A549 (cell line): Measurements from ENCODE around the gene PSEN2. TPM values are rescaled to one million over a fixed set of nuclear protein-coding genes. Genes with fewer than 3 reads are reported as not detected.

Experiments
- ATAC-seq, 2 experiments: fragments of 200-7000 bp in 1 of 2; fragments of >200 bp in 1 of 2; cut with Nextera tagmentation in 1 of 2; cut with Tn5 transposase in 1 of 2; 3 replicates each; pipeline versions ENCODE4 v1.8.0 to v1.9.1; 2018 to 2020; ENCODE audit warnings: mild to moderate bottlenecking in 1 of 2, moderate library complexity in 1 of 2
- CTCF ChIA-PET: fragments of 300-600 bp; sonication (Branson Sonifier 250); formaldehyde crosslinking; extraction: SDS; loops from one replicate; lab custom pipeline; 2021; ENCODE audit warnings: antibody characterized with exemption, inconsistent platforms; lab: Yijun Ruan, JAX
- POLR2A ChIA-PET: fragments of 350-600 bp; formaldehyde crosslinking; extraction: SDS; loops from one replicate; lab custom pipeline; 2021; ENCODE audit warnings: antibody characterized with exemption, inconsistent platforms; lab: Yijun Ruan, JAX
- DNase-seq, 2 experiments: peaks; one replicate each; pipeline versions ENCODE4 v3.0.0 to v3.0.0-alpha.2; 2011 to 2016; ENCODE audit warnings: low read depth in 1 of 2, low spot score in 1 of 2
- FAIRE-seq: peaks from 2 replicates; lab custom pipeline; 2011; peaks lifted over from hg19 to GRCh38; lab: Jason Lieb, UNC
- H3K27ac ChIP-seq, 2 experiments: fragments of >200 bp; sonication (Bioruptor Twin); formaldehyde crosslinking; 3 replicates each; pipeline ENCODE4 v1.5.1; 2016 to 2017
- H3K4me1 ChIP-seq: fragments of >200 bp; sonication (Bioruptor Twin); formaldehyde crosslinking; 3 replicates; pipeline ENCODE4 v1.6.1; 2016
- H3K4me2 ChIP-seq: fragments of >200 bp; sonication (Bioruptor Twin); formaldehyde crosslinking; 3 replicates; pipeline ENCODE4 v1.6.1; 2016
- H3K4me3 ChIP-seq: fragments of >200 bp; sonication (Bioruptor Twin); formaldehyde crosslinking; 3 replicates; pipeline ENCODE4 v1.5.1; 2016
- H3K9me3 ChIP-seq: fragments of >200 bp; sonication (Bioruptor Twin); formaldehyde crosslinking; 3 replicates; pipeline ENCODE4 v1.6.1; 2016
- BCL3 ChIP-seq: fragments of >200 bp; sonication (Bioruptor Twin); formaldehyde crosslinking; IDR thresholded peaks from 3 replicates; pipeline ENCODE4 v1.6.1; 2016
- BHLHE40 ChIP-seq: IDR thresholded peaks from 2 replicates; pipeline ENCODE4 v1.6.1; 2012; ENCODE audit warnings: low read depth, low read length, inconsistent platforms
- E2F6 ChIP-seq: IDR thresholded peaks from 2 replicates; pipeline ENCODE4 v1.6.1; 2012; ENCODE audit warnings: low read depth, borderline replicate concordance
- EHF ChIP-seq: fragments of 250-450 bp; sonication (Bioruptor Pico); IDR thresholded peaks from 2 replicates; pipeline ENCODE4 v1.5.0; 2020; ENCODE audit warnings: mild to moderate bottlenecking
- ELK1 ChIP-seq: fragments of 150-350 bp; IDR thresholded peaks from 2 replicates; pipeline ENCODE4 v1.6.1; 2014; ENCODE audit warnings: low read depth, mild to moderate bottlenecking, low read length
- HES2 ChIP-seq: fragments of >200 bp; sonication (Bioruptor Twin); formaldehyde crosslinking; IDR thresholded peaks from 2 replicates; pipeline ENCODE4 v1.6.1; 2016
- HOXB13 ChIP-seq: fragments of 250-450 bp; sonication (Bioruptor Pico); IDR thresholded peaks from 2 replicates; pipeline ENCODE4 v1.5.0; 2020; ENCODE audit warnings: low read depth, mild to moderate bottlenecking, moderate library complexity
- HOXB5 ChIP-seq: fragments of 250-450 bp; sonication (Bioruptor Pico); IDR thresholded peaks from 2 replicates; pipeline ENCODE4 v1.5.0; 2020; ENCODE audit warnings: mild to moderate bottlenecking, moderate library complexity
- JUNB ChIP-seq: fragments of >200 bp; sonication (Bioruptor Twin); formaldehyde crosslinking; IDR thresholded peaks from 2 replicates; pipeline ENCODE4 v1.6.1; 2016
- KDM5A ChIP-seq: fragments of 200-600 bp; sonication (generic); IDR thresholded peaks from 2 replicates; pipeline ENCODE4 v1.6.1; 2016; ENCODE audit warnings: antibody characterized with exemption, mild to moderate bottlenecking
- MAX ChIP-seq: IDR thresholded peaks from 2 replicates; pipeline ENCODE4 v1.6.1; 2012
- NR3C1 ChIP-seq: fragments of >200 bp; sonication (Bioruptor Twin); formaldehyde crosslinking; IDR thresholded peaks from 3 replicates; pipeline ENCODE4 v1.6.1; 2017
- POLR2A ChIP-seq: IDR thresholded peaks from 2 replicates; pipeline ENCODE4 v1.6.1; 2012; ENCODE audit warnings: mild to moderate bottlenecking, low read length
- RAD21 ChIP-seq, 2 experiments: fragments of >200 bp in 1 of 2; sonication (Bioruptor Twin) in 1 of 2; formaldehyde crosslinking in 1 of 2; IDR thresholded peaks in 1 of 2; conservative IDR thresholded peaks in 1 of 2; 2 replicates in 1 of 2; 3 replicates in 1 of 2; pipeline ENCODE4 v1.6.1; 2012 to 2018; ENCODE audit warnings: inconsistent platforms in 1 of 2
- RARB ChIP-seq: fragments of 250-450 bp; sonication (Bioruptor Pico); IDR thresholded peaks from 2 replicates; pipeline ENCODE4 v1.8.0; 2021; ENCODE audit warnings: mild to moderate bottlenecking, moderate library complexity
- RCOR1 ChIP-seq: fragments of 150-350 bp; IDR thresholded peaks from 2 replicates; pipeline ENCODE4 v1.6.1; 2014; ENCODE audit warnings: antibody characterized with exemption, low read length, low read depth
- REST ChIP-seq: fragments of 200-600 bp; sonication (generic); IDR thresholded peaks from 2 replicates; pipeline ENCODE4 v1.6.1; 2016; ENCODE audit warnings: antibody characterized with exemption, mild to moderate bottlenecking, moderate library complexity
- RFX5 ChIP-seq: fragments of 450-650 bp; IDR thresholded peaks from 2 replicates; pipeline ENCODE4 v1.7.1; 2014; ENCODE audit warnings: antibody characterized with exemption, mild to moderate bottlenecking, moderate library complexity
- RNF2 ChIP-seq: fragments of 200-600 bp; sonication (generic); IDR thresholded peaks from 2 replicates; pipeline ENCODE4 v1.6.1; 2016; ENCODE audit warnings: low read depth, mild to moderate bottlenecking, antibody characterized with exemption, moderate library complexity, borderline replicate concordance
- SREBF2 ChIP-seq: fragments of 450-650 bp; IDR thresholded peaks from 2 replicates; pipeline ENCODE4 v1.6.1; 2014; ENCODE audit warnings: mild to moderate bottlenecking, moderate library complexity
- TFCP2L1 ChIP-seq: fragments of 250-450 bp; sonication (Bioruptor Pico); IDR thresholded peaks from 2 replicates; pipeline ENCODE4 v1.5.0; 2021; ENCODE audit warnings: mild to moderate bottlenecking
- WGBS: methylation state at CpG from one replicate; pipeline ENCODE4 v1.1.6; 2017; ENCODE audit errors: missing lambda C conversion rate; 5-methylcytosine and 5-hydroxymethylcytosine counted together
- polyA plus RNA-seq, 4 experiments: library from polyadenylated mRNA; depleted of rRNA in 3 of 4; stranded (reverse); fragments of >200 nt; fragmentation: RNase III in 1 of 4; extraction: RNeasy Plus Mini Kit Qiagen cat#74134 plus additional on column Dnase treatment in 1 of 4; gene quantifications; 2 replicates in 3 of 4; 3 replicates in 1 of 4; pipeline ENCODE4 v1.2.3, GENCODE V29; 2011 to 2017

Gene PSEN2
- polyA plus RNA-seq, 2 of the 4 experiments (the other 2 are of a cell fraction) = 23.4 to 24.2 TPM

GRCh38 chr1:226882631-226883409, 12.4 kb downstream of the PSEN2 start (continued):
- TF ChIP-seq BCL3 (no peak), REST (no peak), RFX5 (no peak)

- FAIRE-seq (no peak), ATAC-seq (no peak), DNase-seq (no peak)
- POLR2A ChIA-PET = no interaction called here
- no peak overlapping the region for H3K4me2 ChIP-seq
- 80% methylated on average over 15 of the region's 16 CpGs for WGBS
- H3K4me1 ChIP-seq = peaks cover 5% of the 10 kb centered on the region; the same call in 2 of the 3 replicates
- no peak overlapping the region for H3K27ac ChIP-seq
- CTCF ChIA-PET = no interaction called here
- H3K4me3 ChIP-seq = no peak overlapping the region
- H3K9me3 ChIP-seq = no peaks in the 10 kb centered on the region
- TF ChIP-seq NR3C1 = no peak
- TF ChIP-seq REST = no peak
- TF ChIP-seq HES2 = no peak
- no peak for TF ChIP-seq RNF2
- no peak for TF ChIP-seq HOXB5 (CRISPR knock-in tag)
- TF ChIP-seq RCOR1 = no peak
- TF ChIP-seq BCL3 = no peak
- no peak for TF ChIP-seq ELK1
- no peak for TF ChIP-seq JUNB
- no peak for TF ChIP-seq KDM5A
- TF ChIP-seq HOXB13 (CRISPR knock-in tag) = no peak
- TF ChIP-seq SREBF2 = no peak
- no peak for TF ChIP-seq RARB (CRISPR knock-in tag)
- no peak for TF ChIP-seq RAD21 (conservative IDR thresholded peaks at IDR 0.05 in 1 of 2, IDR thresholded peaks at IDR 0.05 in 1 of 2)
- no peak for TF ChIP-seq EHF (CRISPR knock-in tag)
- TF ChIP-seq BHLHE40 = no peak
- TF ChIP-seq POLR2A = no peak
- TF ChIP-seq MAX = no peak
- TF ChIP-seq TFCP2L1 (CRISPR knock-in tag) = no peak
- TF ChIP-seq E2F6 = no peak
Measured at GRCh38 chr1:226883630-226884029, 13.2 kb downstream of the PSEN2 start.
